HG03159 (cell line): Measurements from ENCODE around the gene PLCG2.
"Not testable (repeated sequence)": the region's sequence is repeated elsewhere in the genome, so short reads cannot be mapped to it uniquely, and the experiment has no call there.

Experiments
- ATAC-seq: cut with Tn5 transposase; IDR thresholded peaks from one replicate; pipeline ENCODE4 v1.9.1; 2021; ENCODE audit warnings: mild to moderate bottlenecking, moderate library complexity; ENCODE audit not compliant: unreplicated experiment

PLCG2 gene

DNA sequence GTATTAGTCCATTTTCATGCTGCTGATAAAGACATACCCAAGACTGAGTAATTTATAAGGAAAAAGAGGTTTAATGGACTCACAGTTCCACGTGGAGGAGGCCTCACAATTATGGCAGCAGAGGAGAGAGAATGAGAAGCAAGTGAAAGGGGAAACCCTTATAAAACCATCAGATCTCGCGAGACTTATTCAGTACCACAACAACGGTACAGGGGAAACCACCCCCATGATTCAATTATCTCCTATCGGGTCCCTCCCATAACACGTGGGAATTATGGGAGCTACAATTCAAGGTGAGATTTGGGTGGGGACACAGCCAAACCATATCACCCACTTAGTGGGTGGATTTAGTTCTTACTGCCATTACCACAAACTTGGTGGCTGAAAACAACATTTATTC, 155.6 kb downstream of the PLCG2 start:
- ATAC-seq, result not testable (repeated sequence)

DNA sequence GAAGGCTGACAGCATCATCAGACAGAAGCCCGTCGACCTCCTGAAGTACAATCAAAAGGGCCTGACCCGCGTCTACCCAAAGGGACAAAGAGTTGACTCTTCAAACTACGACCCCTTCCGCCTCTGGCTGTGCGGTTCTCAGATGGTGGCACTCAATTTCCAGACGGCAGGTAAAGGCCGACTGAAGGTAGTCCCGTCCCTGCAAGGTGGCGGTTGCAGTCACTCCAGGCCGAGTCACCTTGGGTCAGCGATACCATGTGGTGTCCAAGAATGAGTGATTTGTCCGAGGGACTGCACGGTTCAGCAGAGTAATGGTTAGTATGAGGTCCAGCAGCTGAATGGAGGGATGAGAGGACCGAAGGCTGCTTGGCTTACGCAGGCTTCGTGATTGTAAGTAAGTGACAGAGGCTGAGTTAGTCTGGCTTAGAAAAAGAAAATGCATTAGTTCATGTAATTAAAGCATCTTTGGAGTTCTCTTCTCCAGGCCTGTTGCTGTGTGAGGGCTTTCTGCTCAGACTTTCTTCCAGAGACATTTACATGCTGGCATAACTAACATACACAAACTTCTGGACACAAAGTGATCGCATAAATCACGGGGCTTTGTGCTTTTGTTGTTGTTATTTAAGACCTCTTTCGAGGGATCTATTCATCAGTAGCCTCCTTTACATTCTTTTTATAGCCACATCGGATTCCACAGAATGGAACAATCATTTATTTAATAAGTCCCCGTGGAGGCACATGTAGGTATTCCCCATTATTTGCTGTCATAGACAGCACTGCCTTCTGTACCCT, 157.3 kb downstream of the PLCG2 start:
- ATAC-seq, result no peak

- ATAC-seq, result no peak
Observed at GRCh38 chr16:81937305-81938038, 158.4 kb downstream of the PLCG2 start.

- ATAC-seq, result no peak
Observed at GRCh38 chr16:81938326-81939163, 159.5 kb downstream of the PLCG2 start.

DNA sequence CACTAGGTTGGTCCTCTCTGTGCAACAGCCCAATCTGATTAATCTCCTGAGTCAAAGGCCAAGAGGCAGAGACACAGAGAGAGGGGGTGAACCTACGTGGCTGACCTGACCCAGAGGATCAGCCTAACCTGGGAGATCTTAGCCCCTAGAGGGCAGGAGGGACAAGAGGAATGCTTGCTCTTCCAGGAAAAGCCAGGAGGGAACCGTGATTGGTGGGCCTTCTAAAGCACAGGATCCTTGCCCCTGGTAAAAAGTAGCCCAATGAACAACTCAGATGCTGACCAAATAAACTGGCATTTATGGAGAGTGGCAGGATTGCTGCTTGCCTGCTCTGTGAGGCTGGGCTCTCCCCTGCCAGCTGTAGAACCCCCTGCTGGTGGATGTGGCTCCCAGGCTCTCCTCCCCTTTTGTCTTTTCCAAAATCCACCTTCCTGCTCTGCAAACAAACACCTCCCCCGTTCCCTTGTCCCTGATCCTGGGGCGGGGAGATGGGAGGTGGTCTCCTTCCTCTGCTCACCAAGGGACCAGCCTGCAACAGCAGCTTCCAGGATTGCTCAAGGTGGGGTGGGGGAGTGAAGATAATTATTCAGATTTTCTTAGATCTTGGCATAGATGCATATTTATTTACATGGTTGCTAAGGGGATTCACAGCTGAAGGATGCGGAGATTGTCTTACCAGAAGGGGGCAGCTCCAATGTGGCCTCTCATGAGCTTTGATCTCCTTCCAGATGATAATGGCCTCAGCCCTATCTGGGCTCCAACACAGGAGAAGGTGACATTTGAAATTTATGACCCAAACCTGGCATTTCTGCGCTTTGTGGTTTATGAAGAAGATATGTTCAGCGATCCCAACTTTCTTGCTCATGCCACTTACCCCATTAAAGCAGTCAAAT, 160.3 kb downstream of the PLCG2 start:
- no peak for ATAC-seq

GRCh38 chr16:81940781-81941560, 161.9 kb downstream of the PLCG2 start:
- ATAC-seq, result no peak

- ATAC-seq, result no peak
Observed at GRCh38 chr16:81942007-81942601, 163.0 kb downstream of the PLCG2 start.

GRCh38 chr16:81945665-81946064, 166.6 kb downstream of the PLCG2 start:
- no peak for ATAC-seq

DNA sequence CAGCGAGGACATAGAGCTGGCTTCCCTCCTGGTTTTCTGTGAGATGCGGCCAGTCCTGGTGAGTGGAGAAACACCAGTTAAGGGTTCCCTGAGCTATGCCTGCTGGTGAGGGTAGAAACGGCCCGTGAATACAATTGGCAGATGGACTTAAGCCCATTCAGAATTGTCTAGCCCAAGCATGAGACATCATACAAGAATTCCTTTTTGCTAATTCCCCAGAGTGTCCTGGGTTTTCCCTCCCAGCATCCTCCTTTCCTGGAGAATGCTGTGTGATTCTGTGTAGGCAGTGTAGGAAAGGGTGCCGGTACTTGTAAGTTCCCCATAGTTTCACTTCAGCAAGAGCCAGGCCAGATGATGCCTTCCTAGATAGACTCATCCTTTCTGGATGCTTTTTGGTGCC, 167.1 kb downstream of the PLCG2 start:
- ATAC-seq, result no peak

DNA sequence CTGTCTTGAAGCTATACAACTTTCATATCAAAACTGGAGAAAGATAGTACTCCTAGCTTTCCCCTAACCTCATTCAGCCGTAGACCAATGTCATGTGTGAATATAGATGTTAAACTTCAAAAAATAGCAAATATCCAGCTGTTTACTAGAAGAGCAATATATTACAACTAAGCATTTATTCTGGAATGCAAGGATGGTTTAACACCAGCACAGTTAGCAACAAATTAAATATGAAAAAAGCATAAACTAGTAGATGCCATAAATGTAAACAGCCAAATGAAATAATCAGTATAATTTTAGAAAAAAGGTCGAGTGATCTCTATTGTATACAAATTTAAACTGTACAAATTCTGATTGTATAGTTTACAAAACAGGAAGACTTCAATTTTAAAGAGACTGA, 172.5 kb downstream of the PLCG2 start:
- no peak for ATAC-seq

- no peak for ATAC-seq
Observed at GRCh38 chr16:81956213-81956948, 177.3 kb downstream of the PLCG2 start.

DNA sequence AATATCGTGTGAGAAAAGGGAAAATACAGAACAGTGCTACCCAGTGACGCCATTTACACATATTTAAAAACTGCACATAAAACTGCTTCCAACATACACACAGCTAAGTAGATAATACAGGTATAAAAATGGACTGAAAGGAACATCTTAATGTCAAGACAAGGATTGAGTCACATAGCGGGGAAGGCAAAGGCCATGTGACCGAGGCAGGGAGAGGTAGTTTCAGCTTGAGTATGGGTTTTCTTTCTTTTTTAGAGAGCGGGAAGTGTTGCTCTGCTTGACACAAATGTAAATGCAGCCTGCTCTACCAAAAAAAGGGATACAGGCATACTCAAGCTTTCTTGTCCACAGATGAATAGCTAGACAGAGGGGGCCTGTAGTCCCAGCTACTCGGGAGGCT, 185.7 kb downstream of the PLCG2 start:
- no peak for ATAC-seq

- no peak for ATAC-seq
Observed at GRCh38 chr16:81967358-81967757, 188.3 kb downstream of the PLCG2 start.

DNA sequence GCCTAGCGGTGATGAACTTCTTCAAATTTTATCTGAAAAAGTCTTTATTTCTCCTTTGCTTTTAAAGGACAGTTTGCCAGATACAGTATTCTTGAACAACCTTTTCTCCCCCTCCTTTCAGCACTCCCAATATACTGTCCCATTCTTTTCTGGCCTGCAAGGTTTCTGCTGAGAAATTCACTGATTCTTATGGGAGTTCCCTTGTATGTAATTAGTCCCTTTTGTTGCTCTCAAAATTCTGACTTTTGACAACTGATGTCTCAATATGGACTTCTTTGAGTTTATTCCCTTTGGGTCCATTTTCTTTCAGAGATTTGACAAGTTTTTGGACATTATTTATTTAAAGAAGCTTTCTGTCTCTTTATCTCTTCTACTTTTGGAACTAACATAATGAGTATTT, 192.8 kb downstream of the PLCG2 start:
- ATAC-seq, result no peak

- no peak for ATAC-seq
Observed at GRCh38 chr16:81973737-81974136, 194.6 kb downstream of the PLCG2 start.

GRCh38 chr16:81975637-81976036, 196.5 kb downstream of the PLCG2 start:
- no peak for ATAC-seq

GRCh38 chr16:81977335-81977942, 198.3 kb downstream of the PLCG2 start:
- ATAC-seq, result not testable (repeated sequence)

GRCh38 chr16:81987121-81987520, 208.0 kb downstream of the PLCG2 start:
- ATAC-seq, result no peak
